Measurements from ENCODE around the gene MAX. TPM values are rescaled to one million over a fixed set of nuclear protein-coding genes. Genes with fewer than 3 reads are reported as not detected.

The MAX gene
- total RNA-seq, 4 donors from 2014 or later: 27.5 to 50.0 (median 37.2) TPM

GRCh38 chr14:65137648-65138307 is 35.5 kb upstream of the MAX start:
- Histone ChIP-seq H3K27ac (no peak overlapping the region), H3K4me1 (peaks cover 0 to 6% of the 10 kb centered on the region in 2 donors), H3K4me3 (no peak overlapping the region), H3K27me3 (peaks cover 0 to 4% (median 0%) of the 10 kb centered on the region in 3 donors), H3K9me3 (no peaks in the 10 kb centered on the region), H3K36me3 (no peaks in the 10 kb centered on the region)
- in situ Hi-C loops (cut with MboI; ENCODE audit: low sequenced_read_pairs in 4 of 4): no loop called here
- ATAC-seq (no peak), DNase-seq (no peak)
- intact Hi-C loops (cut with DNase I; ENCODE audit: low total_unique reads): no loop called here
- no peak for TF ChIP-seq CTCF (IDR thresholded peaks at IDR 0.05 in 4 of 5, conservative IDR thresholded peaks at IDR 0.05 in 1 of 5)
- no peak for TF ChIP-seq POLR2A (IDR thresholded peaks at IDR 0.05)

- in situ Hi-C loops (cut with MboI; ENCODE audit: low sequenced_read_pairs in 4 of 4) (no loop called here), intact Hi-C loops (cut with DNase I; ENCODE audit: low total_unique reads) (no loop called here)
- TF ChIP-seq POLR2A (IDR thresholded peaks at IDR 0.05): no peak
- TF ChIP-seq CTCF (IDR thresholded peaks at IDR 0.05 in 4 of 5, conservative IDR thresholded peaks at IDR 0.05 in 1 of 5): no peak
- H3K27ac ChIP-seq: no peak overlapping the region
- no peaks in the 10 kb centered on the region for H3K9me3 ChIP-seq
- ATAC-seq: peak in 1 of 2 donors; percentile 11
- no peak for DNase-seq
- no peaks in the 10 kb centered on the region for H3K36me3 ChIP-seq
- H3K4me1 ChIP-seq: peaks cover 0 to 6% of the 10 kb centered on the region in 2 donors
- H3K27me3 ChIP-seq: no peaks in the 10 kb centered on the region
- H3K4me3 ChIP-seq: no peak overlapping the region
Observed at GRCh38 chr14:65134651-65135579, 32.6 kb upstream of the MAX start.

GRCh38 chr14:65132855-65133254 is 30.5 kb upstream of the MAX start:
- DNase-seq (no peak), ATAC-seq (no peak)
- TF ChIP-seq CTCF (IDR thresholded peaks at IDR 0.05 in 4 of 5, conservative IDR thresholded peaks at IDR 0.05 in 1 of 5) (no peak), POLR2A (IDR thresholded peaks at IDR 0.05) (no peak)
- no peak overlapping the region for H3K4me3 ChIP-seq
- intact Hi-C loops (cut with DNase I; ENCODE audit: low total_unique reads): no loop called here
- in situ Hi-C loops (cut with MboI; ENCODE audit: low sequenced_read_pairs in 4 of 4): no loop called here
- H3K27ac ChIP-seq: no peak overlapping the region
- no peaks in the 10 kb centered on the region for H3K36me3 ChIP-seq
- H3K4me1 ChIP-seq: peaks cover 0 to 6% of the 10 kb centered on the region in 2 donors
- H3K27me3 ChIP-seq: no peaks in the 10 kb centered on the region
- no peaks in the 10 kb centered on the region for H3K9me3 ChIP-seq

- no peak overlapping the region for H3K27ac ChIP-seq
- intact Hi-C loops (cut with DNase I; ENCODE audit: low total_unique reads) (no loop called here), in situ Hi-C loops (cut with MboI; ENCODE audit: low sequenced_read_pairs in 4 of 4) (no loop called here)
- no peaks in the 10 kb centered on the region for H3K9me3 ChIP-seq
- peaks cover 0 to 6% of the 10 kb centered on the region in 2 donors for H3K4me1 ChIP-seq
- TF ChIP-seq POLR2A (IDR thresholded peaks at IDR 0.05): no peak
- ATAC-seq: no peak
- H3K36me3 ChIP-seq: no peaks in the 10 kb centered on the region
- H3K27me3 ChIP-seq: no peaks in the 10 kb centered on the region
- no peak for DNase-seq
- no peak overlapping the region for H3K4me3 ChIP-seq
Observed at GRCh38 chr14:65131301-65131701, 29.0 kb upstream of the MAX start.

- intact Hi-C loops (cut with DNase I; ENCODE audit: low total_unique reads): no loop called here
- TF ChIP-seq CTCF (IDR thresholded peaks at IDR 0.05 in 4 of 5, conservative IDR thresholded peaks at IDR 0.05 in 1 of 5) (no peak), POLR2A (IDR thresholded peaks at IDR 0.05) (no peak)
- ATAC-seq: no peak
- H3K4me1 ChIP-seq: no peaks in the 10 kb centered on the region
- H3K36me3 ChIP-seq: no peaks in the 10 kb centered on the region
- H3K9me3 ChIP-seq: no peaks in the 10 kb centered on the region
- DNase-seq: no peak
- no peak overlapping the region for H3K4me3 ChIP-seq
- in situ Hi-C loops (cut with MboI; ENCODE audit: low sequenced_read_pairs in 4 of 4): no loop called here
- no peak overlapping the region for H3K27ac ChIP-seq
- H3K27me3 ChIP-seq: no peaks in the 10 kb centered on the region
Observed at GRCh38 chr14:65128096-65128495, 25.8 kb upstream of the MAX start.

Measured in gastrocnemius medialis (tissue), 4 donors.